GM18508 (cell line): ENCODE measurements around the gene CBFA2T3.
"Not testable (repeated sequence)": the region's sequence is repeated elsewhere in the genome, so short reads cannot be mapped to it uniquely, and the experiment has no call there.

Experiments
- ATAC-seq: cut with Tn5 transposase; IDR thresholded peaks from one replicate; pipeline ENCODE4 v1.9.1; 2021; ENCODE audit warnings: moderate number of reproducible peaks; ENCODE audit not compliant: insufficient read depth, unreplicated experiment

CBFA2T3 gene

GRCh38 chr16:88977018-88977811 is at the start of gene CBFA2T3:
CBFA2T3 (minus strand) TSS chr16:88977207; CDS start chr16:88976807, 400 bp downstream.
- ATAC-seq = no peak

- no peak for ATAC-seq
Measured at GRCh38 chr16:89026121-89026612, 49.2 kb upstream of the CBFA2T3 start.

GRCh38 chr16:89025636-89026035 is 48.6 kb upstream of the CBFA2T3 start:
- no peak for ATAC-seq

GRCh38 chr16:89024546-89025060 is 47.6 kb upstream of the CBFA2T3 start:
- no peak for ATAC-seq

- no peak for ATAC-seq
Measured at GRCh38 chr16:89023621-89024511, 46.9 kb upstream of the CBFA2T3 start.

- ATAC-seq = no peak
Measured at GRCh38 chr16:89023151-89023551, 46.1 kb upstream of the CBFA2T3 start.

GRCh38 chr16:89022051-89022836 is 45.2 kb upstream of the CBFA2T3 start:
- ATAC-seq = no peak

GRCh38 chr16:89020925-89021595 is 44.1 kb upstream of the CBFA2T3 start:
- ATAC-seq = no peak

GRCh38 chr16:89020068-89020924 is 43.3 kb upstream of the CBFA2T3 start:
- no peak for ATAC-seq

GRCh38 chr16:89019511-89019910 is 42.5 kb upstream of the CBFA2T3 start:
- no peak for ATAC-seq

GRCh38 chr16:89018282-89019158 is 41.5 kb upstream of the CBFA2T3 start:
- ATAC-seq = no peak

GRCh38 chr16:89017543-89018281 is 40.7 kb upstream of the CBFA2T3 start:
- no peak for ATAC-seq

- not testable (repeated sequence) for ATAC-seq
Measured at GRCh38 chr16:89016561-89016960, 39.6 kb upstream of the CBFA2T3 start.

- no peak for ATAC-seq
Measured at GRCh38 chr16:89015271-89015859, 38.4 kb upstream of the CBFA2T3 start.

- no peak for ATAC-seq
Measured at GRCh38 chr16:89014403-89015230, 37.6 kb upstream of the CBFA2T3 start.
